Placental epithelial cell (primary cell): Measurements from ENCODE around the gene ZNF773. TPM values are rescaled to one million over a fixed set of nuclear protein-coding genes. Genes with fewer than 3 reads are reported as not detected.

Experiments used
- small RNA-seq: library from RNA; depleted of rRNA; stranded (forward); fragments of <200 nt; gene quantifications from one replicate; pipeline ENCODE3, GENCODE V24; 2012
- total RNA-seq: library from RNA; depleted of rRNA; stranded (reverse); fragments of >200 nt; gene quantifications from 2 replicates; pipeline ENCODE4 v1.2.3, GENCODE V29; 2012

ZNF773 gene
- 10.8 and 18.8 TPM in 2 replicates for total RNA-seq

DNA sequence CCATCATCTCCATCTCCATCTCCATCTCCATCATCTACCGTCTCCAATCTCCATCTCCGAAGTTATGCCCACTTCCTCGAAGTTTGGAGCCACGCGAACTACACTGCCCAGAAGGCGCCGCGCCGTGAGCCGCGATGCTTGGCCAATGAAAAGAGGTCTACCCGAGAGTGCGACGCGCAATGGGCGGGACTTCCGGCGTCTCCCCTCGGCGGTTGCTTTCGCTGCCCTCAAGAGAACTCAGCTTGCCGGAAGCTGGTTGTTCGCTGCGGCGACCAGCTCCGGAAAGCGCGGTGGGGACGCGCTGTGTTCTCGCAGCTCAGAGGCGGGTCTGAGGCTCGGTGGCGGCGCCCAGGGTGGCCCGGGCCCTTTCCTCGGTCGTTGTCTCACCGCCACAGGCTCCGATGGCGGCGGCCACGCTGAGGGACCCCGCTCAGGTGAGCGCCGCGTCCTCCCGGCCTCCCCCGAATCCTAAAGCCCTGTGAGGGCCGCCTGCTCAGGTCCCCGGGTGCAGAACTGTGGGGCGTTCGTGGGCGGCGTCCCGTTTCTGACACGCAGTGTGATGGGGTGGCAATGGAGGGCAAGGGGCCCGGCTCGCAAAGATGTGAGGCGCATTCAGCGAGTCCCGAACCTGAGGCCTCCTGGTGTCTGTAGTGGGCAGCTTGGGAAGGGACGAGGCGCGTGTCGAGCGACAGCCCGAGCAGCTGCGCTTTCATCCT lies at the start of gene ZNF773:
ZNF773 (plus strand) TSS at position 259 of the 716 bp plus-strand sequence; CDS start at position 402, 143 bp downstream.

DNA sequence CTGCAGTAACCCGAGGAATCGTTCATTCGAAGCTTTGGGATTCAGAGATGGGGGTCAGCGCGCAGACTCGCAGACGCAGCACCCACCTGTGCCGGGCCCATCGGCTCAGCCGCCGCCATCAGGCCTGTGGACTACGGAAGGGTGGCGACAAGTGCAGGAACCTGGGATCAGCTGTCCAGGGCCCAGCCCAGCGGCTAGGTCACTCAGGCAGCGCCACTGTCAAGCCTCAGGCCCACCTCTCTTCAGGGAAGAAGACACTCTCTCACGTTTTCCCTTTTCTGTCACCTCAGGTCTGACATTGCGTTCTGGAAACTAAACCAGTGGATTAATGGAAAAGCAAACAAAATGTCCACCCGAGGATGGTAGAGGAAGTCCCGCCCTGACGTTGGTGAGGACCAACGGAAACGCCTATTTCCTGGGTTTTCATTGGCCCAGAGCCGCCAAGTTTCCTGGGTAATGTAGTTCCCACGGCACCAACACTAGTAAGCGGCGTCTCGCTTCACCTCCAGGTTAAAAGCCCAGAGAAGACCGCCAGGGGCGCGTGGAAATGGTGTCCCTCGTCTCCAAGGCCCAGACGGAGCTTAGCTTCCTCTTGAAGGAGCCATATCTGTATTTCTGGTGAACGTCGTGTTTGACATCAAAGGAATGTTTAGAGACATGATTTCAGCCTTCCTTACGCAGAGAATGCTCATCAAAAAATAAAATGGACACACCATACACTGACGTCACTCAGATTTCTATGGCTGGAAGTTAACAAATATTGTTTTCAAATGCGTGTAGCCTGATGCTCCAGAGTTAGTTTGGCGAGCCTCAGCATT lies 22.3 kb upstream of the ZNF773 start, which contains the start of gene ZNF772:
ZNF772 (minus strand) TSS at position 376 of the 818 bp plus-strand sequence; CDS start at position 119, 257 bp downstream.

DNA sequence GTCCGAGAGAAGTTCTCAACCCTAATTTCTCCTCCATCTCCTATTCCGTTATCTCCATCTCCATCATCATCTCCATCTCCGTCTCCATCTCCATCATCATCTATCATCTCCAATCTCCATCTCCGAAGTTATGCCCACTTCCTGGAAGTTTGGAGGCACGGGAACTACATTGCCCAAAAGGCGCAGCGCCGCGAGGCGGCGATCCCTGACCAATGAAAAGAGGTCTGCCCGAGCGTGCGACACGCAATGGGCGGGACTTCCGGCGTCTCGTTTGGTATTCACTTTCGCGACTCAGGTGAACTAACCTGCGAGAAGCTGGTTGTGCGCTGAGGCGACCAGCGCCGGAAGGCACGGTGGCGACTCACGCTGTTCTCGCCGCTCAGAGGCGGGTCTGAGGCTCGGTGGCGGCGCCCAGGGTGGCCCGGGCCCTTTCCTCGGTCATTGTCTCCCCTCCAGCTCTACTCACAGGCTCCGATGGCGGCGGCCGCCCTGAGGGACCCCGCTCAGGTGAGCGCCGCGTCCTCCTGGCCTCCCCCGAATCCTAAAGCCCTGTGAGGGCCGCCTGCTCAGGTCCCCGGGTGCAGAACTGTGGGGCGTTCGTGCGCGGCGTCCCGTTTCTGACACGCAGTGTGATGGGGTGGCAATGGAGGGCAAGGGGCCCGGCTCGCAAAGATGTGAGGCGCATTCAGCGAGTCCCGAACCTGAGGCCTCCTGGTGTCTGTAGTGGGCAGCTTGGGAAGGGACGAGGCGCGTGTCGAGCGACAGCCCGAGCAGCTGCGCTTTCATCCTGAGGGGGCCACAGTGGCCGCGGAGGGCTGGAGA lies 12.1 kb upstream of the ZNF773 start, which contains the start of gene ZNF419:
ZNF419 (plus strand) TSS at position 274 of the 822 bp plus-strand sequence; CDS start at position 475, 201 bp downstream.

DNA sequence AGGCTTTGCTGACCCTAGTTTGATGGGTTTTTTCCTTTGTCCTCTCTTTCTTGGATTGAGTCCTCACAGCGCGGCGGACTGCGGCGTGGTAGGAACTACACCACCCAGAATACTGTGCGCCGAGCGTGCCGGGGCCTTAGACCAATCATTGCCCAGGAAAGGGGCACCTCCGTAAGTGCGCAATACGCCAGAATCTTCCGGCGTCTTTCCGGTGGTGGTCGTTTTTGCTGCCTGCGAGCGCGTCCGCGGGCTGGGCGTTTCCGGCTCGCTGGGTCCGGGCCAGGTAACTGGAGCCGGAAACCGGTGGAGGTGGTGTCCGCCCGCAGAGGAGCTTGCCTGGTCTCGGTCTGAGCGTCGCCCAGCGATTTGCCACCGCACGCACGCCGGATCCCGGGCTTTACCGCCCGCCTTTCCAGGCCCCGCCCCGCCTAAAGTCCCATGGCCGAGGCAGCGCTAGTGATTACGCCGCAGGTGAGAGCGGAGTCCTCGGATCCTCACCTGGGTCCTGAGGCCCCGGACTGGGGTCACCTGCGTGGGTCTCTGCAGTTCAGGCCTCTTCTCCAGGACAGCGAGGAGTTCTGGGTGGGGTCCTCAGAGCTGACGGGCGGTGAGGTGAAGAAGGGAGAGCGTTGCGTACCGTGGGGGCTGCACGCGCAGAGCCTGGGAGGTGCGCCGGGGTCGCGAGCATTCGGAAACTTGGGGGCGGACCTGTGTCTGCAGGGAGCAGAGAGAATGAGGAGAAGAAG lies 27.6 kb downstream of the ZNF773 start, which contains the start of gene ZNF549:
ZNF549 (plus strand) TSS at position 221 of the 746 bp plus-strand sequence; CDS start at position 439, 218 bp downstream.

Small RNAs within 50 kb of the gene (small RNA-seq; reads per million reads assigned to genes)
- gene VN1R107P: not detected

Other genes with a start within 250 kb of the ZNF773 start
- gene ZNF460, start 219.5 kb upstream of the ZNF773 start, total RNA-seq: 95.8 and 102 TPM in 2 replicates
- gene ZNF543, start 179.5 kb upstream of the ZNF773 start, total RNA-seq: 12.5 and 14.1 TPM in 2 replicates
- gene ZNF304, start 148.7 kb upstream of the ZNF773 start, total RNA-seq: 12.6 TPM in 2 replicates
- gene TRAPPC2B, start 136.4 kb upstream of the ZNF773 start, total RNA-seq: 13.0 and 15.3 TPM in 2 replicates
- gene ZNF547, start 136.4 kb upstream of the ZNF773 start, total RNA-seq: 3.9 and 4.6 TPM in 2 replicates
- 22.7 and 29.4 TPM in 2 replicates for gene ZNF548, start 110.1 kb upstream of the ZNF773 start, total RNA-seq
- gene ZNF17, start 88.8 kb upstream of the ZNF773 start, total RNA-seq: 12.9 and 16.9 TPM in 2 replicates
- gene ZNF749, start 64.6 kb upstream of the ZNF773 start, total RNA-seq: 14.1 and 16.5 TPM in 2 replicates
- 0.11 and 0.39 TPM in 2 replicates for gene VN1R1, start 42.8 kb upstream of the ZNF773 start, total RNA-seq
- 21.9 and 22.0 TPM in 2 replicates for gene ZNF772, start 22.4 kb upstream of the ZNF773 start, total RNA-seq
- gene ZNF419, start 12.2 kb upstream of the ZNF773 start, total RNA-seq: 7.8 and 10.6 TPM in 2 replicates
- gene ZNF549, start 27.4 kb downstream of the ZNF773 start, total RNA-seq: 5.3 and 5.9 TPM in 2 replicates
- gene ZNF550, start 59.9 kb downstream of the ZNF773 start, total RNA-seq: 10.2 and 13.0 TPM in 2 replicates
- gene ZNF416, start 79.0 kb downstream of the ZNF773 start, total RNA-seq: 7.5 and 8.0 TPM in 2 replicates
- 9.9 and 13.3 TPM in 2 replicates for gene ZIK1, start 84.2 kb downstream of the ZNF773 start, total RNA-seq
- gene ZNF530, start 99.9 kb downstream of the ZNF773 start, total RNA-seq: 3.7 and 6.7 TPM in 2 replicates
- 23.9 and 26.6 TPM in 2 replicates for gene ZNF134, start 114.3 kb downstream of the ZNF773 start, total RNA-seq
- gene ZNF211, start 133.2 kb downstream of the ZNF773 start, total RNA-seq: 19.1 and 21.2 TPM in 2 replicates
- gene ZSCAN4, start 169.0 kb downstream of the ZNF773 start, total RNA-seq: 0.22 and 0.39 TPM in 2 replicates
- gene ZNF551, start 182.0 kb downstream of the ZNF773 start, total RNA-seq: 12.5 and 13.0 TPM in 2 replicates
- 5.1 and 14.9 TPM in 2 replicates for gene ZNF154, start 209.3 kb downstream of the ZNF773 start, total RNA-seq
- 12.5 and 12.6 TPM in 2 replicates for gene ZNF671, start 227.7 kb downstream of the ZNF773 start, total RNA-seq
- gene ZNF776, start 246.9 kb downstream of the ZNF773 start, total RNA-seq: 20.5 and 22.4 TPM in 2 replicates